ENCODE data around the gene TRAM2.

DNA sequence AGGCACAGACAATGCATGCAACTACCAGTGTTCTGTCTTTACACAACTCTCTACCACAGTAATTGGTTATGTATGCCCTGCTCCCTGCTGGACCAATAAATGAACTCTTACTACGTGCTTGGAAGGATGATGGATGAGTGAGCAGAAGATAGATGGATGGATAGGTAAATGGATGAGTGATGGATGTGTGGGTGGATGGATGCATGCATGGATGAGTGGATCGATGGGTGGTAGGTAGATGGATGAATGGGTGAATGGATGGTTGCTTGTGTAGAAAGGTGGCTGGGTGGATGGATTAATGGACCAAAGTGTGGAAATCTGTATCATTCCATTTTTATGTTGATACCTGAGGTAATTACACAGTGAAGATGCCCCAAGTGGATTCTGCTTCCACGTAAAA is 10.1 kb upstream of the TRAM2 start:
- TF ChIP-seq, protein P1, sequence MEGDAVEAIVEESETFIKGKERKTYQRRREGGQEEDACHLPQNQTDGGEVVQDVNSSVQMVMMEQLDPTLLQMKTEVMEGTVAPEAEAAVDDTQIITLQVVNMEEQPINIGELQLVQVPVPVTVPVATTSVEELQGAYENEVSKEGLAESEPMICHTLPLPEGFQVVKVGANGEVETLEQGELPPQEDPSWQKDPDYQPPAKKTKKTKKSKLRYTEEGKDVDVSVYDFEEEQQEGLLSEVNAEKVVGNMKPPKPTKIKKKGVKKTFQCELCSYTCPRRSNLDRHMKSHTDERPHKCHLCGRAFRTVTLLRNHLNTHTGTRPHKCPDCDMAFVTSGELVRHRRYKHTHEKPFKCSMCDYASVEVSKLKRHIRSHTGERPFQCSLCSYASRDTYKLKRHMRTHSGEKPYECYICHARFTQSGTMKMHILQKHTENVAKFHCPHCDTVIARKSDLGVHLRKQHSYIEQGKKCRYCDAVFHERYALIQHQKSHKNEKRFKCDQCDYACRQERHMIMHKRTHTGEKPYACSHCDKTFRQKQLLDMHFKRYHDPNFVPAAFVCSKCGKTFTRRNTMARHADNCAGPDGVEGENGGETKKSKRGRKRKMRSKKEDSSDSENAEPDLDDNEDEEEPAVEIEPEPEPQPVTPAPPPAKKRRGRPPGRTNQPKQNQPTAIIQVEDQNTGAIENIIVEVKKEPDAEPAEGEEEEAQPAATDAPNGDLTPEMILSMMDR (IDR thresholded peaks at IDR 0.05; ENCODE audit: low read depth, low read length): no peak
- TF ChIP-seq EZH2phosphoT487 (IDR thresholded peaks at IDR 0.05; ENCODE audit: low read depth): no peak

Measured in OCI-LY3 (cell line).